Stomach (tissue), 9 donors: ENCODE results near the gene ENTPD6. TPM values are rescaled to one million over a fixed set of nuclear protein-coding genes. Genes with fewer than 3 reads are reported as not detected.
"Not testable (repeated sequence)": the region's sequence is repeated elsewhere in the genome, so short reads cannot be mapped to it uniquely, and the experiment has no call there.

Experiments used
- DNase-seq, 2 donors: peaks; one replicate each; pipeline versions ENCODE4 v3.0.0 to v3.0.0-alpha.2; 2013 to 2019
- H3K27ac ChIP-seq, 5 donors: fragments of 200-600 bp in 4 of 5; sonication (generic) in 4 of 5; one replicate each; pipeline ENCODE4 v1.5.1; 2013 to 2019; ENCODE audit warnings: mild to moderate bottlenecking in 1 of 5, moderate library complexity in 1 of 5
- H3K27me3 ChIP-seq, 3 donors: fragments of 200-600 bp; sonication (generic); one replicate each; pipeline ENCODE4 v1.5.1; 2017 to 2019; ENCODE audit warnings: mixed run types in 1 of 3
- H3K36me3 ChIP-seq, 4 donors: fragments of 200-600 bp; sonication (generic); 1 replicate in 3 of 4; 2 replicates in 1 of 4; pipeline ENCODE4 v1.5.1; 2016 to 2019
- H3K4me1 ChIP-seq, 4 donors: fragments of 200-600 bp; sonication (generic); one replicate each; pipeline ENCODE4 v1.5.1; 2016 to 2019
- H3K4me3 ChIP-seq, 4 donors: fragments of 200-600 bp; sonication (generic) in 3 of 4; one replicate each; pipeline ENCODE4 v1.5.1; 2016 to 2019; ENCODE audit warnings: mild to moderate bottlenecking in 1 of 4
- H3K9me3 ChIP-seq, 4 donors: fragments of 200-600 bp; sonication (generic); one replicate each; pipeline ENCODE4 v1.5.1; 2016 to 2019
- EP300 ChIP-seq: sonication (generic); formaldehyde crosslinking; IDR thresholded peaks from one replicate; pipeline ENCODE4 v1.6.1; 2017; ENCODE audit warnings: antibody characterized with exemption
- POLR2A ChIP-seq, 4 donors: fragments of 450-650 bp; IDR thresholded peaks; one replicate each; pipeline ENCODE4 v1.6.1; 2016; ENCODE audit warnings: antibody characterized with exemption in 4 of 4, control low read depth in 2 of 4, mild to moderate bottlenecking in 1 of 4, moderate library complexity in 1 of 4
- POLR2AphosphoS5 ChIP-seq, 3 donors: sonication (generic); formaldehyde crosslinking; IDR thresholded peaks; one replicate each; pipeline ENCODE4 v1.6.1; 2016; ENCODE audit warnings: antibody characterized with exemption in 3 of 3
- WGBS, 5 donors: extraction: QIAGEN DNeasy Blood & Tissue Kit in 3 of 5; methylation state at CpG; one replicate each; pipeline versions ENCODE4 v1.1.5 to v1.1.7; 2013 to 2018; 5-methylcytosine and 5-hydroxymethylcytosine counted together
- intact Hi-C: fragments of 100-400 bp; cut with DNase I; formaldehyde crosslinking; loops from one replicate; pipeline ENCODE4 v1.15.1; 2023; ENCODE audit warnings: low total_unique reads
- polyA plus RNA-seq, 3 donors: library from polyadenylated mRNA; stranded (reverse); fragments of 200-250 nt; gene quantifications; one replicate each; pipeline ENCODE4 v1.2.3, GENCODE V29; 2013
- total RNA-seq, 5 donors: library from RNA; depleted of rRNA; stranded (reverse); fragments of >200 nt; gene quantifications; one replicate each; pipeline versions ENCODE4 v1.1.0 to v1.2.3, GENCODE V29; 2014 to 2016
- TF ChIP-seq, protein P1 (sequence below), 7 experiments: fragments of 450-650 bp in 4 of 7; fragments of 200-600 bp in 3 of 7; sonication (generic) in 3 of 7; IDR thresholded peaks; one replicate each; pipeline ENCODE4 v1.5.1; 2016 to 2019; ENCODE audit warnings: antibody characterized with exemption in 7 of 7, control low read depth in 2 of 7, mild to moderate bottlenecking in 1 of 7
- donor health status: healthy with polysubstance abuse.
- donor health status: Bipolar disorder and iron deficiency.
- donor health status: healthy.

The ENTPD6 gene
- total and polyA plus RNA-seq, 8 donors: 38.5 to 110 (median 66.5) TPM

GRCh38 chr20:25238319-25239037, 43.0 kb downstream of the ENTPD6 start:
- TF ChIP-seq EP300 (no peak), POLR2AphosphoS5 (IDR thresholded peaks at IDR 0.05) (no peak), POLR2A (IDR thresholded peaks at IDR 0.05) (no peak)
- TF ChIP-seq, protein P1, sequence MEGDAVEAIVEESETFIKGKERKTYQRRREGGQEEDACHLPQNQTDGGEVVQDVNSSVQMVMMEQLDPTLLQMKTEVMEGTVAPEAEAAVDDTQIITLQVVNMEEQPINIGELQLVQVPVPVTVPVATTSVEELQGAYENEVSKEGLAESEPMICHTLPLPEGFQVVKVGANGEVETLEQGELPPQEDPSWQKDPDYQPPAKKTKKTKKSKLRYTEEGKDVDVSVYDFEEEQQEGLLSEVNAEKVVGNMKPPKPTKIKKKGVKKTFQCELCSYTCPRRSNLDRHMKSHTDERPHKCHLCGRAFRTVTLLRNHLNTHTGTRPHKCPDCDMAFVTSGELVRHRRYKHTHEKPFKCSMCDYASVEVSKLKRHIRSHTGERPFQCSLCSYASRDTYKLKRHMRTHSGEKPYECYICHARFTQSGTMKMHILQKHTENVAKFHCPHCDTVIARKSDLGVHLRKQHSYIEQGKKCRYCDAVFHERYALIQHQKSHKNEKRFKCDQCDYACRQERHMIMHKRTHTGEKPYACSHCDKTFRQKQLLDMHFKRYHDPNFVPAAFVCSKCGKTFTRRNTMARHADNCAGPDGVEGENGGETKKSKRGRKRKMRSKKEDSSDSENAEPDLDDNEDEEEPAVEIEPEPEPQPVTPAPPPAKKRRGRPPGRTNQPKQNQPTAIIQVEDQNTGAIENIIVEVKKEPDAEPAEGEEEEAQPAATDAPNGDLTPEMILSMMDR (IDR thresholded peaks at IDR 0.05): no peak
- H3K27ac ChIP-seq: peak overlapping the region; percentile 26 to 74 (median 52)
- intact Hi-C loops: no loop called here
- WGBS, 5 donors: 90 to 94% (median 94%) methylated on average over 12 of the region's 12 CpGs
- DNase-seq: no peak
- peaks cover 6 to 44% (median 18%) of the 10 kb centered on the region in 4 donors for H3K4me1 ChIP-seq
- peaks cover 0 to 7% (median 0%) of the 10 kb centered on the region in 3 donors for H3K27me3 ChIP-seq
- no peaks in the 10 kb centered on the region for H3K36me3 ChIP-seq
- H3K4me3 ChIP-seq: no peak overlapping the region
- H3K9me3 ChIP-seq: no peaks in the 10 kb centered on the region

DNA sequence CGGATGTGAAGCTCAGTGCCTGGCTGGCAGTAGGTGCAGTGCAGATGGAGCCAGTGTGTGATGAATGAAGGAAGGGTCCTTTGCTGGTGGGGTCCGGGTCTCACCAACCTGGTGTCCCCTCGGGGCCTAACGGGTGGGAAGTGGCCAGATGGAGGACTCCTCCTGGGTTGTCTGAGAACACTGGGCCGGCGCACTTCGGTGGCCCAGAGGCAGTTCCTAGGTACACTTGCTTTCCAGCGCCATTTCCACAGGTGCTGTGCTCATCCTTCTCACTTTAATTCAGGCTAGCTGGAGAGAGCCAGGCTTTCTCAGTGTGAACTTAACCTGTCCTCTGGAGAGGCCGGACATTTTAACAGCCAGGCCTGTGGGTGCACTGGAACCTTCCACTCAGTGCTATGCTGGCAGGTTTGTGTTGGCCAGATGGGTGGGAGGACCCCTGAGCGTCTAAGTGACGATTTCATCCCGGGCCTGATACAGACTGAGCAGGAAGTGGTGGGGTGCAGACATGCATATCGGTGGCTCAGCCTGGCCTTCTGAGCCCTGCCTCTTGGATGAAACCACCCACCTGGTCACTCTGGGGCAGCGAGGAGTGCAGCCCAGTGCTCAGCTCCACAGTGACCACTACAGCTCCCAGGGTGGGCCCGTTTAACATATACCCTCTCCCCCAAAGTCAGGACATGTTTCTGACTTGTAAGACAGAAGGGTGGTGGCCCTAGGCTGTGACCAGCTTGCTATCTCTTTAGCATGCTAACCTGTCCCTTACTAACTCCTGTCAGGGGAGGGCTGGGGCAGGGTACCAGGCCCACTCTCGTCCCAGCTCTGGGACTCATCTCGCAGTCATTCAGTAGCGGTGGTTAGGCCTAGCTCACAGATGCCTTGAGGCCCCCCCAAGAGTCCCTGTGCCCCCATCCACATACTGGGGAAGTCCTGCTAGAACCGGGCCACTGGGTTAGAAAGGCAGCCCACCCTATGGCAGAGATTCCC, 44.2 kb downstream of the ENTPD6 start:
- H3K4me1 ChIP-seq: peaks cover 0 to 35% (median 11%) of the 10 kb centered on the region in 4 donors
- H3K9me3 ChIP-seq: no peaks in the 10 kb centered on the region
- TF ChIP-seq POLR2AphosphoS5 (IDR thresholded peaks at IDR 0.05): no peak
- TF ChIP-seq, protein P1 (IDR thresholded peaks at IDR 0.05): no peak
- no peak for TF ChIP-seq EP300
- no peak for TF ChIP-seq POLR2A (IDR thresholded peaks at IDR 0.05)
- H3K27me3 ChIP-seq: peaks cover 0 to 7% (median 0%) of the 10 kb centered on the region in 3 donors
- 84 to 92% (median 90%) methylated on average over 10 to 19 of the region's 19 CpGs for WGBS, 5 donors
- H3K27ac ChIP-seq: no peak overlapping the region
- intact Hi-C loops: no loop called here
- H3K4me3 ChIP-seq: no peak overlapping the region
- no peak for DNase-seq
- H3K36me3 ChIP-seq: no peaks in the 10 kb centered on the region

GRCh38 chr20:25240851-25241658, 45.5 kb downstream of the ENTPD6 start:
- H3K27me3 ChIP-seq, H3K4me3 ChIP-seq, DNase-seq, intact Hi-C loops, H3K36me3 ChIP-seq, H3K9me3 ChIP-seq, H3K27ac ChIP-seq: not testable (repeated sequence)
- 69 to 80% (median 75%) methylated on average over 9 of the region's 9 CpGs for WGBS, 5 donors
- H3K4me1 ChIP-seq: peaks cover 0 to 25% (median 4%) of the 10 kb centered on the region in 4 donors

DNA sequence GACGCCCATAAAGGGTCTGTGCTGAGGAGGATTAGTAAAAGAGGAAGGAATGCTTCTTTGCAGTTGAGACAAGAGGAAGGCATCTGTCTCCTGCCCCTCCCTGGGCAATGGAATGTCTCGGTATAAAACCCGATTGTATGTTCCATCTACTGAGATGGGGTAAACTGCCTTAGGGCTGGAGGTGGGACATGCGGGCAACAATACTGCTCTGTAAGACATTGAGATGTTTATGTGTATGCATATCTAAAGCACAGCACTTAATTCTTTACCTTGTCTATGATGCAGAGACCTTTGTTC, 46.1 kb downstream of the ENTPD6 start:
- H3K27ac ChIP-seq, DNase-seq, H3K9me3 ChIP-seq, intact Hi-C loops, H3K36me3 ChIP-seq, H3K27me3 ChIP-seq, H3K4me3 ChIP-seq: not testable (repeated sequence)
- H3K4me1 ChIP-seq: peaks cover under 1 to 27% (median 5%) of the 10 kb centered on the region in 4 donors
- WGBS, 5 donors: 29 to 71% (median 61%) methylated on average over 3 to 4 of the region's 4 CpGs

DNA sequence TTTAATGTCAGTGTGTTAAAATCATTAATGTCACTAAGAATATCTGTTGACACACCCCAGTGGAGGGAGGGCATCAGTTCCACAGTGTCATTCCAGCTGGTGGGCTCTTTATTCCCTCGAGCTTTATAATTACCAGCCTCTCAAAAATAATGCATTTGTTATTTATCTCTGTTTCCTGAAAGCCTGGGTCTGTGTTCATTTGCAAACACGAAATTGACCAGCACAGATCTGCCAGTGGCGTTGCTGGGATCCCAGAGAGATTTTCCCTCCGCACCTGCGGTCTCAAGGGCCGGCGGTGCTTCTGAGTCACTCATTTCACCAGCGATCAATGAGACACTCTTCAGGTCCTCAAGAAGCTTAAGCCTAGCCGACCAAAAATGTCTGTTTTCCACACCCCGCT, 46.7 kb downstream of the ENTPD6 start:
- TF ChIP-seq EP300 (no peak), POLR2AphosphoS5 (IDR thresholded peaks at IDR 0.05) (no peak), POLR2A (IDR thresholded peaks at IDR 0.05) (no peak)
- TF ChIP-seq, protein P1 (IDR thresholded peaks at IDR 0.05): no peak
- intact Hi-C loops: no loop called here
- Histone ChIP-seq H3K9me3 (no peaks in the 10 kb centered on the region), H3K4me3 (no peak overlapping the region), H3K4me1 (peaks cover 7 to 27% (median 11%) of the 10 kb centered on the region in 4 donors), H3K27me3 (no peaks in the 10 kb centered on the region), H3K36me3 (no peaks in the 10 kb centered on the region), H3K27ac (no peak overlapping the region)
- WGBS, 5 donors: 81 to 90% (median 87%) methylated on average over 10 of the region's 10 CpGs
- DNase-seq: peak in 1 of 2 donors; percentile 36
